ENCODE measurements around the gene MB21D2.

MB21D2 gene

GRCh38 chr3:192921793-192922192, 4.1 kb upstream of the MB21D2 start:
- no peak for DNase-seq (ENCODE audit: low read depth)

- no peak for DNase-seq (ENCODE audit: low read depth)
Observed at GRCh38 chr3:192920411-192920810, 2.8 kb upstream of the MB21D2 start.

GRCh38 chr3:192919901-192920300, 2.2 kb upstream of the MB21D2 start:
- no peak for DNase-seq (ENCODE audit: low read depth)

GRCh38 chr3:192918275-192918588, 576 bp upstream of the MB21D2 start:
- DNase-seq (ENCODE audit: low read depth) = no peak

DNA sequence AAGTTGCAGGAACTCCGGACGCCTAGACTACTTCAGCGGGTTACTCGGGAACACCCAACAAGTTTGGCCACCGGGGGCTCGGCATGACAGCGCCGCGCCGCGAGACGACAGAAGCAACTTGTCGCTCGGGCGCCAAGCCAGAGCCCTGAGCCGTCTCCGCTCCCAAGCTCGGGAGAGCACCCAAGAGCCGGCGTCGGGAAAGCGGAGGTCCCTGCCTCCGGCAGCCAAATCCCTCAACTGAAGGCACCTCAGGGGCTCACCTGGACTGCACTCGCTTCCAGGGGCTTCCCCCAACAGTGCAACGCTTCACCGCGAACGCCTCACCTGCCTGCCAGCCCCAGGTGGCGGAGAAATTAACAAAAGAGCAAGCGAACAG, 640 bp downstream of the MB21D2 start:
- DNase-seq (ENCODE audit: low read depth) = no peak

DNA sequence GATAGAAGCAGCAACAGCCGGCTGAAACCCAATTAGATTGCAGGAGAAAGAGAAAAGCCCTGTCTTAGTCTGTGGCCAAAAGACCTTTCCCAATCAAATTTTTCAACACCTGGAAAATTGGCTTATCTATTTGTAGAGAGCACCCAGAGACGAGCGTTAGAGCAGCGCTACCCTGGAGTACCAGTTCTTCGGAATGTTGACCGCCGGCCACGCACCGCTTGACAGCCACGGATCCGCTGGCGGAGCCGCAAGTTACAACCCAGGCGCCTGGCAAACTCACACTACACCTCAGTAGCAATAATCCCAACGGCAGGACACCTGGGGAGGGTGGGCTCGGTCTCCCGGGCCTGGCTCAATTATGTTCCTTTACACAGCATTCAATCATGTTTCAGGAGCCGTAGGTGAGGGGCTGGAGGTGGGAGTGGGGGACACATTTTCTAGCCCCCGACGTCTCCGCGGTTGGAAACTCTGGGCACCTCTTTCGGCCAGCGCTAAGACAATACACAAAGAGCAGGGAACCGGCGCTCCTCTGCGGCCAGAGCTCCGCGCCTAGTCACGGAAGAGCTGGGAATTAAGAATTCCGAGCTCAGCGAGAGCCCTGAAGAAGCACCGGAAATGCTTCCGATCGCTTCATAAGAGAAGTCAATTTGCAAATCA, 1.2 kb downstream of the MB21D2 start:
- DNase-seq (ENCODE audit: low read depth) = no peak

DNA sequence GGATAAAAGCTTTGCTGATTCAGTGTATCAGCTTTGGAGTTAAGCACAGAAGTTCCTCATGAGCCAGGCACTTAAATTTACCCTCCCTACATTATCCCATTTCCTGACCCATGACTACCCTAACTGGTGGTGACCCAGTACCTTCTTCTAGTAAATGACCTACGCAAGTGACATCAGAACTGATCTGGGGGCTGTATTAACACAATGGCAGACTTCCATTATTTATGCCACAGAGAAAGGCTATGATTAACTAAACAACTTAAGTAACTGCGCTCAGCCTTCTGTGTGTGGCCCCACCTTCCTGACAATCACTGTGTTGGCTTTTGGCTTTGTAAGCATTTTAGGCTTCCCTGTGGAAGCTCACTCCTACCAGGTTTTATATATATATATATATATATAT, 1.9 kb downstream of the MB21D2 start:
- no peak for DNase-seq (ENCODE audit: low read depth)

- DNase-seq (ENCODE audit: low read depth) = no peak
Observed at GRCh38 chr3:192915304-192915703, 2.4 kb downstream of the MB21D2 start.

GRCh38 chr3:192914848-192915247, 2.8 kb downstream of the MB21D2 start:
- DNase-seq (ENCODE audit: low read depth) = no peak

DNA sequence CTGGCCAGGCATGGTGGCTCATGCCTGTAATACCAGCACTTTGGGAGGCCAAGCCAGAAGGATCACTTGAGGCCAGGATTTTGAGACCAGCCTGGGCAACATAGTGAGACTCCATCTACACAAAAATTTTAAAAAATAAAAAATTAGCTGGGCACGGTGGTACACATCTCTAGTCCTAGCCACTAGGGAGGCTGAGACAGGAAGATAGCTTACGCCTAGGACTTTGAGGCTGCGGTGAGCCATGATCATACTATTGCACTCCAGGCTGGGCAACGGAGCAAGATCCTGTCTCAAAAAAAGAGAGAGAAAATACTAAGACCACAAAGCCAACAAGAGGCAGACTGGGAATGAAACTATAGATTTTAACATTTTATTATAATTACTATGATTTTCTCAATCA, 4.1 kb downstream of the MB21D2 start:
- no peak for DNase-seq (ENCODE audit: low read depth)

GRCh38 chr3:192911293-192911692, 6.4 kb downstream of the MB21D2 start:
- no peak for DNase-seq (ENCODE audit: low read depth)

GRCh38 chr3:192907784-192908183, 9.9 kb downstream of the MB21D2 start:
- DNase-seq (ENCODE audit: low read depth) = no peak

- no peak for DNase-seq (ENCODE audit: low read depth)
Observed at GRCh38 chr3:192906940-192907339, 10.7 kb downstream of the MB21D2 start.

DNA sequence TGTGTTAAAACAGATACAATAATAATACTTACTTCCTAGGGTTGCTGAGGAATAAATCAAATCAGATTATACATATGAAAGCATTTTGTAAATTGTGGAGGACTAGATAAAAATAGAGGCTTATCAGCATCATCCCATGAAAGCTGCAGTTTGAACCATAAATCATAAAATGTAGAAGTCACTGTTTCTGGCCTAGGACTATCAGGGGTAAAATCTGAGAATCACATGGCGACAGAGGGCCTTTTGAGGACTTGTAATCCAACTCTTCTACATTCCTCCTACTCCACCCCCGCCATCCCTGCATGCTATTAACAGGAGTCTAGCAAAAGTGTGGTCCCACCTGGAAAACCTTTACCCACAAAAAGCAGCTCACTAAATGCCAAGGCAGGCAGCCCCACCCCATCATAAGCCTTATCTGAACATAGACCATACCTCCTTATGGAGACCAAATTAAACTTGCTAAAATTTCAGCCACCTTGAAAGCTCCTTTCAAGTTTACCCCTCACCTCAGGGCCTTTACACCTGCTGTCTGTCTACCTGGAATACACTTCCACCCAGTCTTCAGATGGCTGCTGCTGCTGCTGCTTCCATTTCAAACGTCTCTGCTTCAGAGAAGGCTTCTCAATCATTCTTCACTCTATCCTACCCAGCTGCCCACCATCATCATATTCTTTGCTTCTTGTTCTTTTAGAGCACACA, 11.5 kb downstream of the MB21D2 start:
- no peak for DNase-seq (ENCODE audit: low read depth)

DNA sequence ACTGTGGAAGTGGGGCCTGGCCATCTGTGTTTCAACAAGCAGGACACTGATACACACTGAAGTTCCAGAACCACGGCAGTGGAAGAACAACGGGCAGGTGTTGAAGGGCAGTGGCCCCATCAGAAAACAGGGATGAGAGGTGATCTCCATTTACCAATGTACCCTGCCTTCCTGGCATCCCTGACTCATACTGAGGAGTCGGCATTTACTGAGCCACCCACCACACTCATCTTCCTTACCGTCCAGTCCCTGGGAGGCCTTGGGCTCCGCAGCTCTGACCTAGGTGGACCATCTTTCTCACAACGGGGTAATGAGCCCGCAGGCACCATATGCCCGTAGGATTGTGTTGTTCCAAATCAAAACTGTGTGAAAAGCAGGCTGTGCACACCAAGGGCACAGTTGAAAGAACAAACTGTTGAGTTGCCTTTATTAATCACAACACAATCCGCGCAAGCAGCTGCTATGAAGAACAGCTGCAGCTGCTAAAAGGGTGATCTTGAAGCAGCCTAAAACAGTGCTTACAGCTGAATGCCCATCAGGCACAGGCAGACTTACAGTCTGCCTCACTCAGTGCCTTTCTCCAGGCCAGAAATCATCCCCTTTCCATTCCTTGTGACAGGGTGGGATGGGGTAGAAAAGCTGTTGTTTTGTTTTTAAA, 12.9 kb downstream of the MB21D2 start:
- DNase-seq (ENCODE audit: low read depth) = no peak

- no peak for DNase-seq (ENCODE audit: low read depth)
Observed at GRCh38 chr3:192902549-192902948, 15.1 kb downstream of the MB21D2 start.

DNA sequence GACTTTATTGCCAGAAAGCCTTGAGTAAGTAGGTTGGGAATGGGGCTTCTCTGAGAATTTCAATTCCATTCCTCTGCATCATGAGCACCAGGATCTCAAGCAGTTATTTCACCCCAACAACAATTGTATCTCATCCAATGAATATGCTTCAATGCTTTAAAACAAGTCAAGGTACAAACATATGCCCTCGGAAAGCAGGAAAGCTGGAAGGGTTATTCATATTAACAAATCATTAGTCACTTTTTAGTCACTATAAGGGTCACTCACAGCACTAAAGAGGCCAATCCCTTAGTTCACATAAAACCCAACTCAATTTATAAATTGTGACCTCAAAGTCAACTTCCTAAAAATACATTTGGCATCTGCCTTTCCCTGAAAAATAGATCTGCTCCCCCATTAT, 16.2 kb downstream of the MB21D2 start:
- no peak for DNase-seq (ENCODE audit: low read depth)

GRCh38 chr3:192899540-192899982, 18.1 kb downstream of the MB21D2 start:
- no peak for DNase-seq (ENCODE audit: low read depth)

GRCh38 chr3:192897005-192897404, 20.7 kb downstream of the MB21D2 start:
- no peak for DNase-seq (ENCODE audit: low read depth)

GRCh38 chr3:192896208-192896607, 21.4 kb downstream of the MB21D2 start:
- DNase-seq (ENCODE audit: low read depth) = no peak

- no peak for DNase-seq (ENCODE audit: low read depth)
Observed at GRCh38 chr3:192894676-192895075, 23.0 kb downstream of the MB21D2 start.

GRCh38 chr3:192892981-192893700, 24.5 kb downstream of the MB21D2 start:
- no peak for DNase-seq (ENCODE audit: low read depth)

Measured in T follicular helper cell (primary cell).